H9 (cell line): Measurements from ENCODE around the gene KIAA0930. TPM values are rescaled to one million over a fixed set of nuclear protein-coding genes. Genes with fewer than 3 reads are reported as not detected.
"Not testable (repeated sequence)": the region's sequence is repeated elsewhere in the genome, so short reads cannot be mapped to it uniquely, and the experiment has no call there.

Source experiments
- DNase-seq: peaks from one replicate; pipeline ENCODE4 v3.0.0-alpha.2; 2017
- H2AFZ ChIP-seq: one replicate; pipeline ENCODE4 v1.6.1; 2013; ENCODE audit warnings: mild to moderate bottlenecking, low read length, control low read depth, moderate library complexity
- H2AK5ac ChIP-seq: 2 replicates; pipeline ENCODE4 v1.6.1; 2013; ENCODE audit warnings: low read length, control low read depth, mixed read lengths; ENCODE audit not compliant: insufficient read length
- H2BK120ac ChIP-seq: one replicate; pipeline ENCODE4 v1.6.1; 2013; ENCODE audit warnings: low read depth, mild to moderate bottlenecking, low read length, control low read depth, inconsistent platforms; ENCODE audit not compliant: poor library complexity, severe bottlenecking
- H2BK12ac ChIP-seq: 2 replicates; pipeline ENCODE4 v1.6.1; 2013; ENCODE audit warnings: low read length, control low read depth, mixed read lengths, low read depth; ENCODE audit not compliant: insufficient read length
- H2BK15ac ChIP-seq: 2 replicates; pipeline ENCODE4 v1.6.1; 2013; ENCODE audit warnings: low read depth, low read length, control low read depth
- H2BK20ac ChIP-seq: one replicate; pipeline ENCODE4 v1.6.1; 2013; ENCODE audit warnings: low read depth, mild to moderate bottlenecking, low read length, control low read depth, inconsistent platforms; ENCODE audit not compliant: poor library complexity, severe bottlenecking
- H2BK5ac ChIP-seq: 2 replicates; pipeline ENCODE4 v1.6.1; 2013; ENCODE audit warnings: low read length, control low read depth, mixed read lengths; ENCODE audit not compliant: insufficient read length
- H3K14ac ChIP-seq: 2 replicates; pipeline ENCODE4 v1.6.1; 2013; ENCODE audit warnings: low read length, control low read depth; ENCODE audit not compliant: insufficient read depth
- H3K18ac ChIP-seq: 2 replicates; pipeline ENCODE4 v1.6.1; 2013; ENCODE audit warnings: low read depth, mild to moderate bottlenecking, mixed read lengths, low read length, control low read depth; ENCODE audit not compliant: insufficient read length
- H3K23ac ChIP-seq: 2 replicates; pipeline ENCODE4 v1.6.1; 2013; ENCODE audit warnings: low read length, control low read depth, mixed read lengths, low read depth; ENCODE audit not compliant: insufficient read length
- H3K23me2 ChIP-seq: 2 replicates; pipeline ENCODE4 v1.6.1; 2013; ENCODE audit warnings: low read depth, mild to moderate bottlenecking, mixed read lengths, low read length, control low read depth; ENCODE audit not compliant: insufficient read length, poor library complexity, severe bottlenecking
- H3K27ac ChIP-seq: 2 replicates; pipeline ENCODE4 v1.5.1; 2013; ENCODE audit warnings: low read length, control low read depth, mixed read lengths, low read depth; ENCODE audit not compliant: insufficient read length
- H3K27me3 ChIP-seq: 2 replicates; pipeline ENCODE4 v1.6.1; 2013; ENCODE audit warnings: low read length, control low read depth, inconsistent platforms; ENCODE audit not compliant: insufficient read depth
- H3K4ac ChIP-seq: 2 replicates; pipeline ENCODE4 v1.6.1; 2013; ENCODE audit warnings: low read depth, mild to moderate bottlenecking, control low read depth, inconsistent platforms, low read length, moderate library complexity
- H3K4me1 ChIP-seq: 2 replicates; pipeline ENCODE4 v1.6.1; 2013; ENCODE audit warnings: low read length, control low read depth, inconsistent platforms; ENCODE audit not compliant: insufficient read depth
- H3K4me2 ChIP-seq: 2 replicates; pipeline ENCODE4 v1.6.1; 2013; ENCODE audit warnings: low read length, control low read depth, mixed read lengths; ENCODE audit not compliant: insufficient read length, insufficient read depth
- H3K56ac ChIP-seq: 2 replicates; pipeline ENCODE4 v1.6.1; 2013; ENCODE audit warnings: low read depth, mild to moderate bottlenecking, mixed read lengths, low read length, control low read depth; ENCODE audit not compliant: insufficient read length
- H3K79me1 ChIP-seq: 2 replicates; pipeline ENCODE4 v1.6.1; 2013; ENCODE audit warnings: low read depth, mild to moderate bottlenecking, moderate library complexity, low read length, control low read depth, inconsistent platforms; ENCODE audit not compliant: insufficient read depth, poor library complexity, severe bottlenecking
- H3K79me2 ChIP-seq: 2 replicates; pipeline ENCODE4 v1.6.1; 2013; ENCODE audit warnings: low read length, control low read depth, inconsistent platforms; ENCODE audit not compliant: insufficient read depth
- H3K9ac ChIP-seq: 2 replicates; pipeline ENCODE4 v1.6.1; 2013; ENCODE audit warnings: low read length, control low read depth, mixed read lengths; ENCODE audit not compliant: insufficient read length; ENCODE audit errors: extremely low read depth
- H3K9me3 ChIP-seq: one replicate; pipeline ENCODE4 v1.6.1; 2013; ENCODE audit warnings: low read depth, low read length, inconsistent platforms; ENCODE audit not compliant: control insufficient read depth
- H3T11ph ChIP-seq: one replicate; pipeline ENCODE4 v1.6.1; 2013; ENCODE audit warnings: mild to moderate bottlenecking, low read length, control low read depth, inconsistent platforms
- H4K20me1 ChIP-seq: one replicate; pipeline ENCODE4 v1.6.1; 2013; ENCODE audit not compliant: control insufficient read depth, insufficient read length, insufficient read depth
- H4K5ac ChIP-seq: 2 replicates; pipeline ENCODE4 v1.6.1; 2013; ENCODE audit warnings: low read depth, mild to moderate bottlenecking, mixed read lengths, low read length, control low read depth; ENCODE audit not compliant: insufficient read length
- H4K8ac ChIP-seq: replicated peaks from 2 replicates; pipeline ENCODE4 v1.6.1; 2013; ENCODE audit warnings: low read length, control low read depth, mixed read lengths, low read depth; ENCODE audit not compliant: insufficient read length
- H4K91ac ChIP-seq: 2 replicates; pipeline ENCODE4 v1.6.1; 2013; ENCODE audit warnings: low read depth, mild to moderate bottlenecking, moderate library complexity, mixed read lengths, low read length, control low read depth; ENCODE audit not compliant: insufficient read length
- H3K27ac Mint-ChIP-seq, 3 experiments: 2 replicates in 2 of 3; 3 replicates in 1 of 3; pipeline ENCODE4 v1.8.0; 2020 to 2021; ENCODE audit warnings: mixed read lengths in 3 of 3, mild to moderate bottlenecking in 1 of 3, moderate library complexity in 1 of 3
- H3K27me3 Mint-ChIP-seq: 2 replicates; pipeline ENCODE4 v1.8.0; 2021; ENCODE audit warnings: low read depth, mild to moderate bottlenecking, moderate library complexity, mixed read lengths
- H3K36me3 Mint-ChIP-seq, 3 experiments: 2 replicates in 2 of 3; 3 replicates in 1 of 3; pipeline ENCODE4 v1.8.0; 2020 to 2021; ENCODE audit warnings: low read depth in 3 of 3, mixed read lengths in 3 of 3; ENCODE audit not compliant: insufficient read depth in 1 of 3
- H3K4me1 Mint-ChIP-seq, 2 experiments: 2 replicates each; pipeline ENCODE4 v1.8.0; 2020; ENCODE audit warnings: mixed read lengths in 2 of 2
- H3K4me3 Mint-ChIP-seq, 2 experiments: 2 replicates in 1 of 2; 3 replicates in 1 of 2; pipeline ENCODE4 v1.8.0; 2020 to 2021; ENCODE audit warnings: mild to moderate bottlenecking in 2 of 2, mixed read lengths in 2 of 2, moderate library complexity in 1 of 2
- H3K9me3 Mint-ChIP-seq, 2 experiments: 2 replicates in 1 of 2; 3 replicates in 1 of 2; pipeline ENCODE4 v1.8.0; 2020; ENCODE audit warnings: mild to moderate bottlenecking in 2 of 2, mixed read lengths in 2 of 2, moderate library complexity in 1 of 2
- WGBS: extraction: QIAGEN DNeasy Blood & Tissue Kit; methylation state at CpG from one replicate; pipeline ENCODE4 v1.1.7; 2013; ENCODE audit warnings: missing lambda C conversion rate, low lambda C conversion rate, mixed read lengths; ENCODE audit not compliant: insufficient read length; ENCODE audit errors: extremely low coverage; 5-methylcytosine and 5-hydroxymethylcytosine counted together
- total RNA-seq: library from RNA; stranded (reverse); gene quantifications from 2 replicates; pipeline ENCODE4 v1.2.1, GENCODE V29; 2021
- TF ChIP-seq, protein P1 (sequence below): fragments of 200-600 bp; sonication (generic); conservative IDR thresholded peaks from 3 replicates; pipeline ENCODE4 v1.8.0; 2021; ENCODE audit warnings: antibody characterized with exemption, mild to moderate bottlenecking

The KIAA0930 gene
- total RNA-seq, 1 experiment from 2014 or later = 46.2 TPM

DNA sequence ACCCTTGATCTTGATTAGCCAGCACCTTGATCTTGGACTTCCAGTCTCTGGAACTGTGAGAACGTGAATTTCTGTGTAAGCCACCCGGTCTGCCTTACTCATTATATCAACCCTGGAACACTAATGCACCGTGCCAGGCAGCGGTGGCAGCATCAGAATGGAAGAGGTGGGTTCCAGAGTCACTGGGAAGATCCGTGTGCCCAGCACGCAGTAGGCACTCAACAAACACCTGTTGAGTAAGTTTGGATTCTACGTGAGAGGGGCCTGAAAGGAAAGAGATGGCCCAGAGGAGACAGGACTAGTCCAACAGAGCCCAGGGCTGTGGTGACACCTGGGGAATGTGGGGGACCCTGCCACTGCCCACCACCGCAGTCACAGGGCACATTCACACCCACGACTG is 37.4 kb upstream of the KIAA0930 start:
- Histone ChIP-seq H2BK15ac (no peak overlapping the region), H4K91ac (no peak overlapping the region), H3K18ac (no peak overlapping the region), H3K23ac (no peak overlapping the region), H2AFZ (no peak overlapping the region), H3K79me1 (no peaks in the 10 kb centered on the region), H2BK120ac (no peak overlapping the region), H3K56ac (no peak overlapping the region), H4K20me1 (no peaks in the 10 kb centered on the region), H2BK5ac (no peak overlapping the region), H3K4me2 (no peak overlapping the region), H3K27me3 (no peaks in the 10 kb centered on the region), H3T11ph (no peak overlapping the region), H4K5ac (no peak overlapping the region), H3K27ac (no peak overlapping the region), H2BK20ac (no peak overlapping the region), H3K79me2 (no peaks in the 10 kb centered on the region), H2BK12ac (no peak overlapping the region), H2AK5ac (no peak overlapping the region), H3K9me3 (no peaks in the 10 kb centered on the region), H3K4me1 (no peaks in the 10 kb centered on the region), H3K23me2 (no peaks in the 10 kb centered on the region), H4K8ac (no peak overlapping the region), H3K9ac (no peak overlapping the region), H3K4ac (no peak overlapping the region), H3K14ac (no peak overlapping the region)
- DNase-seq = no peak
- H3K4me3 Mint-ChIP-seq = no peak overlapping the region
- TF ChIP-seq, protein P1, sequence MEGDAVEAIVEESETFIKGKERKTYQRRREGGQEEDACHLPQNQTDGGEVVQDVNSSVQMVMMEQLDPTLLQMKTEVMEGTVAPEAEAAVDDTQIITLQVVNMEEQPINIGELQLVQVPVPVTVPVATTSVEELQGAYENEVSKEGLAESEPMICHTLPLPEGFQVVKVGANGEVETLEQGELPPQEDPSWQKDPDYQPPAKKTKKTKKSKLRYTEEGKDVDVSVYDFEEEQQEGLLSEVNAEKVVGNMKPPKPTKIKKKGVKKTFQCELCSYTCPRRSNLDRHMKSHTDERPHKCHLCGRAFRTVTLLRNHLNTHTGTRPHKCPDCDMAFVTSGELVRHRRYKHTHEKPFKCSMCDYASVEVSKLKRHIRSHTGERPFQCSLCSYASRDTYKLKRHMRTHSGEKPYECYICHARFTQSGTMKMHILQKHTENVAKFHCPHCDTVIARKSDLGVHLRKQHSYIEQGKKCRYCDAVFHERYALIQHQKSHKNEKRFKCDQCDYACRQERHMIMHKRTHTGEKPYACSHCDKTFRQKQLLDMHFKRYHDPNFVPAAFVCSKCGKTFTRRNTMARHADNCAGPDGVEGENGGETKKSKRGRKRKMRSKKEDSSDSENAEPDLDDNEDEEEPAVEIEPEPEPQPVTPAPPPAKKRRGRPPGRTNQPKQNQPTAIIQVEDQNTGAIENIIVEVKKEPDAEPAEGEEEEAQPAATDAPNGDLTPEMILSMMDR = no peak
- H3K9me3 Mint-ChIP-seq = no peaks in the 10 kb centered on the region
- H3K4me1 Mint-ChIP-seq = no peaks in the 10 kb centered on the region
- H3K36me3 Mint-ChIP-seq = no peaks in the 10 kb centered on the region
- no peak overlapping the region for H3K27ac Mint-ChIP-seq
- WGBS = no CpG with 5 or more reads among the region's 9 CpGs
- H3K27me3 Mint-ChIP-seq = peaks cover 37% of the 10 kb centered on the region

DNA sequence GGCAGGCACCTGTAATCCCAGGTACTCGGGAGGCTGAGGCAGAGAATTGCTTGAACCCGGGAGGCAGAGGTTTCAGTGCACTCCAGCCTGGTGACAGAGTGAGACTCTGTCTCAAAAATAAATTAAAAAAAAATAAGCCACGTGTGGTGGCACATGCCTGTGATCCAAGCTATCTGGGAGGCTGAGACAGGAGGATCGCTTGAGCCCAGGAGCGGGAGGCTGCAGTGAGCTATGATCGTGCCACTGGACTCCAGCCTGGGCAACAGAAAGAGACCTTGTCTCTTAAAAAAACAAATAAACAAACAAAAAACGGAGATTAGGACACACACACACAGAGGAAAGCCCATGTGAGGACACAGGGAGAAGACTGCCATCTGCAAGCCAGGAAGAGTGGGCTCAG is 37.0 kb upstream of the KIAA0930 start:
- no CpG with 5 or more reads among the region's 7 CpGs for WGBS
- H3K4ac ChIP-seq = not testable (repeated sequence)

More for the DNA sequence above, 37.0 kb upstream of the KIAA0930 start:
- not testable (repeated sequence) for H3T11ph ChIP-seq, H3K4me2 ChIP-seq, H4K91ac ChIP-seq, DNase-seq, H3K4me1 Mint-ChIP-seq, H3K9me3 Mint-ChIP-seq, H4K20me1 ChIP-seq, H3K4me3 Mint-ChIP-seq, H3K18ac ChIP-seq, H2AFZ ChIP-seq, H3K79me1 ChIP-seq, H3K14ac ChIP-seq, H3K27ac Mint-ChIP-seq, H3K56ac ChIP-seq, H3K9ac ChIP-seq, H2BK15ac ChIP-seq, H3K27me3 ChIP-seq, H2BK20ac ChIP-seq, H3K36me3 Mint-ChIP-seq, H3K23me2 ChIP-seq, H2AK5ac ChIP-seq, H4K8ac ChIP-seq, H2BK5ac ChIP-seq, H2BK12ac ChIP-seq, H3K23ac ChIP-seq, H3K9me3 ChIP-seq, H4K5ac ChIP-seq, H2BK120ac ChIP-seq, H3K27ac ChIP-seq, H3K4me1 ChIP-seq, H3K79me2 ChIP-seq
- H3K27me3 Mint-ChIP-seq = peaks cover 34% of the 10 kb centered on the region
